Astrocyte (in vitro differentiated cells and primary cell): ENCODE measurements around the gene EXPH5. TPM values are rescaled to one million over a fixed set of nuclear protein-coding genes. Genes with fewer than 3 reads are reported as not detected.

Source experiments
- DNase-seq: peaks from one replicate; pipeline ENCODE4 v3.0.0-alpha.2; 2010; ENCODE audit warnings: low read depth
- FAIRE-seq: peaks from 2 replicates; lab custom pipeline; 2011; peaks lifted over from hg19 to GRCh38; lab: Jason Lieb, UNC
- H2AFZ ChIP-seq: 2 replicates; pipeline ENCODE4 v1.6.0; 2012; ENCODE audit warnings: low read depth, low read length, inconsistent platforms
- H3K27ac ChIP-seq: 2 replicates; pipeline ENCODE4 v1.5.1; 2011; ENCODE audit warnings: low read depth, low read length, inconsistent platforms
- H3K27me3 ChIP-seq: 2 replicates; pipeline ENCODE4 v1.6.0; 2011; ENCODE audit warnings: low read length, inconsistent platforms; ENCODE audit not compliant: insufficient read depth
- H3K36me3 ChIP-seq: 2 replicates; pipeline ENCODE4 v1.5.1; 2011; ENCODE audit warnings: low read length, inconsistent platforms; ENCODE audit not compliant: insufficient read depth
- H3K4me1 ChIP-seq: 2 replicates; pipeline ENCODE4 v1.5.1; 2011; ENCODE audit warnings: low read length, inconsistent platforms; ENCODE audit not compliant: insufficient read depth
- H3K4me2 ChIP-seq: 2 replicates; pipeline ENCODE4 v1.6.0; 2012; ENCODE audit warnings: low read length, inconsistent platforms
- H3K4me3 ChIP-seq: 2 replicates; pipeline ENCODE4 v1.5.1; 2011; ENCODE audit warnings: low read depth, mild to moderate bottlenecking, low read length, inconsistent platforms; ENCODE audit not compliant: insufficient read depth
- H3K79me2 ChIP-seq: 2 replicates; pipeline ENCODE4 v1.6.0; 2012; ENCODE audit warnings: mild to moderate bottlenecking, low read length, inconsistent platforms; ENCODE audit not compliant: insufficient read depth
- H3K9ac ChIP-seq: 2 replicates; pipeline ENCODE4 v1.6.0; 2012; ENCODE audit warnings: mild to moderate bottlenecking, low read length, inconsistent platforms
- H3K9me3 ChIP-seq: 2 replicates; pipeline ENCODE4 v1.5.1; 2012; ENCODE audit warnings: low read depth, mild to moderate bottlenecking, low read length, inconsistent platforms; ENCODE audit not compliant: insufficient read depth
- H4K20me1 ChIP-seq: 2 replicates; pipeline ENCODE4 v1.6.0; 2012; ENCODE audit warnings: low read length, inconsistent platforms; ENCODE audit not compliant: insufficient read depth
- H3K27ac Mint-ChIP-seq: one replicate; pipeline ENCODE4 v1.8.0; 2021; ENCODE audit warnings: mild to moderate bottlenecking, mixed read lengths; ENCODE audit not compliant: unreplicated experiment
- H3K27me3 Mint-ChIP-seq: one replicate; pipeline ENCODE4 v1.8.0; 2021; ENCODE audit warnings: low read depth, mixed read lengths; ENCODE audit not compliant: unreplicated experiment
- H3K36me3 Mint-ChIP-seq: one replicate; pipeline ENCODE4 v1.8.0; 2021; ENCODE audit warnings: low read depth, mixed read lengths; ENCODE audit not compliant: unreplicated experiment
- H3K4me1 Mint-ChIP-seq: one replicate; pipeline ENCODE4 v1.8.0; 2021; ENCODE audit warnings: low read depth, mixed read lengths; ENCODE audit not compliant: unreplicated experiment
- H3K4me3 Mint-ChIP-seq: one replicate; pipeline ENCODE4 v1.8.0; 2021; ENCODE audit warnings: mild to moderate bottlenecking, moderate library complexity, mixed read lengths; ENCODE audit not compliant: unreplicated experiment
- H3K9me3 Mint-ChIP-seq: one replicate; pipeline ENCODE4 v1.8.0; 2021; ENCODE audit warnings: mild to moderate bottlenecking, mixed read lengths; ENCODE audit not compliant: unreplicated experiment
- EZH2 ChIP-seq: IDR thresholded peaks from 2 replicates; pipeline ENCODE4 v1.6.1; 2012; ENCODE audit warnings: mild to moderate bottlenecking, low read length, inconsistent platforms; ENCODE audit not compliant: insufficient read depth
- total RNA-seq: library from RNA; stranded (reverse); gene quantifications from 2 replicates; pipeline ENCODE4 v1.2.1, GENCODE V29; 2021
- TF ChIP-seq, protein P1 (sequence below): IDR thresholded peaks from 2 replicates; pipeline ENCODE4 v1.5.1; 2011; ENCODE audit warnings: low read depth, mild to moderate bottlenecking, inconsistent platforms, low read length, moderate library complexity; ENCODE audit not compliant: insufficient read depth

EXPH5 gene
- total RNA-seq, 1 donor from 2014 or later, result 7.9 TPM

GRCh38 chr11:108580645-108581044 is 12.9 kb downstream of the EXPH5 start:
- no peaks in the 10 kb centered on the region for H4K20me1 ChIP-seq
- Mint-ChIP-seq H3K36me3 (peaks cover 2% of the 10 kb centered on the region), H3K4me3 (no peak overlapping the region), H3K27me3 (no peaks in the 10 kb centered on the region), H3K27ac (no peak overlapping the region), H3K9me3 (no peaks in the 10 kb centered on the region), H3K4me1 (no peaks in the 10 kb centered on the region)
- no peaks in the 10 kb centered on the region for H3K79me2 ChIP-seq
- no peak for TF ChIP-seq EZH2
- TF ChIP-seq, protein P1, sequence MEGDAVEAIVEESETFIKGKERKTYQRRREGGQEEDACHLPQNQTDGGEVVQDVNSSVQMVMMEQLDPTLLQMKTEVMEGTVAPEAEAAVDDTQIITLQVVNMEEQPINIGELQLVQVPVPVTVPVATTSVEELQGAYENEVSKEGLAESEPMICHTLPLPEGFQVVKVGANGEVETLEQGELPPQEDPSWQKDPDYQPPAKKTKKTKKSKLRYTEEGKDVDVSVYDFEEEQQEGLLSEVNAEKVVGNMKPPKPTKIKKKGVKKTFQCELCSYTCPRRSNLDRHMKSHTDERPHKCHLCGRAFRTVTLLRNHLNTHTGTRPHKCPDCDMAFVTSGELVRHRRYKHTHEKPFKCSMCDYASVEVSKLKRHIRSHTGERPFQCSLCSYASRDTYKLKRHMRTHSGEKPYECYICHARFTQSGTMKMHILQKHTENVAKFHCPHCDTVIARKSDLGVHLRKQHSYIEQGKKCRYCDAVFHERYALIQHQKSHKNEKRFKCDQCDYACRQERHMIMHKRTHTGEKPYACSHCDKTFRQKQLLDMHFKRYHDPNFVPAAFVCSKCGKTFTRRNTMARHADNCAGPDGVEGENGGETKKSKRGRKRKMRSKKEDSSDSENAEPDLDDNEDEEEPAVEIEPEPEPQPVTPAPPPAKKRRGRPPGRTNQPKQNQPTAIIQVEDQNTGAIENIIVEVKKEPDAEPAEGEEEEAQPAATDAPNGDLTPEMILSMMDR, result no peak
- H3K4me3 ChIP-seq, result no peak overlapping the region
- DNase-seq (no peak), FAIRE-seq (no peak)
- H3K9me3 ChIP-seq, result no peaks in the 10 kb centered on the region
- no peak overlapping the region for H2AFZ ChIP-seq
- H3K36me3 ChIP-seq, result no peaks in the 10 kb centered on the region
- no peaks in the 10 kb centered on the region for H3K4me1 ChIP-seq
- no peak overlapping the region for H3K9ac ChIP-seq
- H3K27ac ChIP-seq, result no peak overlapping the region
- no peak overlapping the region for H3K4me2 ChIP-seq
- no peaks in the 10 kb centered on the region for H3K27me3 ChIP-seq

DNA sequence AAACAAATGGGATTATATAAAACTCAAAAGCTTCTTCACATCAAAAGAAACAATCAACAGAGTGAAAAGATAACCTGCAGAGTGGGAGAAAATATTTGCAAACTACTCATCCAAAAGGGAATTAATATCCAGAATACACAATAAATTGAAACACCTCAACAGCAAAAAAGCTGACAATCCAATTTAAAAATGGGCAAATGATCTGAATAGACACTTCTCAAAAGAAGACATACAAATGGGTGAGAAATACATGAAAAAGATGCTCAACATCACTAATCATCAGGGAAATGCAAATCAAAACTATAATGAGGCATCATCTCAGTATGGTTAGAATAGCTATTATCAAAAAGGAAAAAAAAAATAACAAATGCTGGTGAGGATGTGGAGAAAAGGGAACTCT is 13.5 kb downstream of the EXPH5 start:
- Histone ChIP-seq H3K79me2 (no peaks in the 10 kb centered on the region), H2AFZ (no peak overlapping the region), H4K20me1 (no peaks in the 10 kb centered on the region), H3K9ac (no peak overlapping the region), H3K4me2 (no peak overlapping the region), H3K4me3 (no peak overlapping the region), H3K27ac (no peak overlapping the region), H3K36me3 (no peaks in the 10 kb centered on the region), H3K4me1 (no peaks in the 10 kb centered on the region), H3K27me3 (no peaks in the 10 kb centered on the region), H3K9me3 (no peaks in the 10 kb centered on the region)
- no peaks in the 10 kb centered on the region for H3K4me1 Mint-ChIP-seq
- peaks cover 2% of the 10 kb centered on the region for H3K36me3 Mint-ChIP-seq
- DNase-seq, result no peak
- H3K27ac Mint-ChIP-seq, result no peak overlapping the region
- FAIRE-seq, result no peak
- TF ChIP-seq EZH2, result no peak
- TF ChIP-seq, protein P1, result no peak
- H3K27me3 Mint-ChIP-seq, result no peaks in the 10 kb centered on the region
- no peak overlapping the region for H3K4me3 Mint-ChIP-seq
- no peaks in the 10 kb centered on the region for H3K9me3 Mint-ChIP-seq

GRCh38 chr11:108576523-108576922 is 17.0 kb downstream of the EXPH5 start:
- Histone ChIP-seq H3K27ac (no peak overlapping the region), H3K27me3 (no peaks in the 10 kb centered on the region), H3K4me3 (no peak overlapping the region), H3K79me2 (no peaks in the 10 kb centered on the region), H3K4me1 (no peaks in the 10 kb centered on the region), H3K9ac (no peak overlapping the region), H3K36me3 (no peaks in the 10 kb centered on the region), H4K20me1 (no peaks in the 10 kb centered on the region), H3K9me3 (peaks cover 4% of the 10 kb centered on the region), H2AFZ (no peak overlapping the region), H3K4me2 (no peak overlapping the region)
- Mint-ChIP-seq H3K4me1 (no peaks in the 10 kb centered on the region), H3K4me3 (no peak overlapping the region), H3K9me3 (no peaks in the 10 kb centered on the region), H3K27me3 (no peaks in the 10 kb centered on the region), H3K36me3 (no peaks in the 10 kb centered on the region), H3K27ac (no peak overlapping the region)
- DNase-seq (no peak), FAIRE-seq (no peak)
- TF ChIP-seq, protein P1, result no peak
- TF ChIP-seq EZH2, result no peak
